Endothelial cell of umbilical vein (primary cell): ENCODE results near the gene AMTN. TPM values are rescaled to one million over a fixed set of nuclear protein-coding genes. Genes with fewer than 3 reads are reported as not detected.

Source experiments
- BruUV-seq: library from RNA; stranded (reverse); fragments of 400-500 nt; replicated peaks from 2 replicates; lab custom pipeline; 2021; lab: Mats Ljungman, UMichigan
- CTCF ChIA-PET: fragments of 300-600, 350-600 bp; sonication (Branson Sonifier 250); formaldehyde crosslinking; loops from one replicate; lab custom pipeline; 2021; ENCODE audit warnings: antibody characterized with exemption, inconsistent platforms; lab: Charles Lee
- POLR2A ChIA-PET: fragments of 300-600, 350-600 bp; sonication (Branson Sonifier 250); formaldehyde crosslinking; loops from one replicate; lab custom pipeline; 2021; ENCODE audit warnings: antibody characterized with exemption, inconsistent platforms; lab: Charles Lee
- DNase-seq: peaks from one replicate; pipeline ENCODE4 v3.0.0-alpha.2; 2011; ENCODE audit warnings: low read depth, low spot score
- FAIRE-seq: peaks from 2 replicates; lab custom pipeline; 2011; peaks lifted over from hg19 to GRCh38; lab: Jason Lieb, UNC
- H2AFZ ChIP-seq: 2 replicates; pipeline ENCODE4 v1.6.0; 2012; ENCODE audit warnings: low read depth, low read length, control low read depth, inconsistent platforms
- H3K27ac ChIP-seq: 2 replicates; pipeline ENCODE4 v1.5.1; 2011; ENCODE audit warnings: low read depth, mild to moderate bottlenecking, control low read depth, low read length, moderate library complexity; ENCODE audit not compliant: insufficient read depth
- H3K27me3 ChIP-seq, 2 experiments: 2 replicates each; pipeline versions ENCODE4 v1.6.0 to v1.6.1; 2011; ENCODE audit warnings: low read length in 2 of 2, mixed read lengths in 1 of 2; ENCODE audit not compliant: control insufficient read depth in 2 of 2, insufficient read depth in 2 of 2
- H3K36me3 ChIP-seq, 2 experiments: 2 replicates in 1 of 2; 3 replicates in 1 of 2; pipeline ENCODE4 v1.5.1; 2011; ENCODE audit warnings: low read length in 2 of 2, mild to moderate bottlenecking in 1 of 2, moderate library complexity in 1 of 2; ENCODE audit not compliant: control insufficient read depth in 2 of 2, insufficient read depth in 2 of 2; ENCODE audit errors: extremely low read depth in 1 of 2
- H3K4me1 ChIP-seq: 3 replicates; pipeline ENCODE4 v1.5.1; 2011; ENCODE audit warnings: mild to moderate bottlenecking, low read length; ENCODE audit not compliant: control insufficient read depth, insufficient read depth; ENCODE audit errors: extremely low read depth
- H3K4me2 ChIP-seq: 2 replicates; pipeline ENCODE4 v1.6.1; 2011; ENCODE audit warnings: low read length, control low read depth, mixed read lengths; ENCODE audit not compliant: insufficient read depth
- H3K4me3 ChIP-seq, 3 experiments: fragments of 200-600 bp in 1 of 3; sonication (generic), shearing (Covaris generic) in 1 of 3; replicated peaks in 1 of 3; 2 replicates each; pipeline ENCODE4 v1.5.1; 2011 to 2016; ENCODE audit warnings: control low read depth in 3 of 3, low read length in 3 of 3, mild to moderate bottlenecking in 2 of 3, inconsistent platforms in 1 of 3, low read depth in 1 of 3, moderate library complexity in 1 of 3; ENCODE audit not compliant: insufficient read depth in 1 of 3
- H3K79me2 ChIP-seq: 2 replicates; pipeline ENCODE4 v1.6.0; 2012; ENCODE audit warnings: low read length, inconsistent platforms; ENCODE audit not compliant: control insufficient read depth, insufficient read depth
- H3K9ac ChIP-seq: replicated peaks from 2 replicates; pipeline ENCODE3; 2011; ENCODE audit warnings: low read length, control low read depth; ENCODE audit not compliant: insufficient read depth; ENCODE audit errors: extremely low read depth
- H3K9me1 ChIP-seq: replicated peaks from 3 replicates; pipeline ENCODE4 v1.6.0; 2011; ENCODE audit warnings: mild to moderate bottlenecking, low read length; ENCODE audit not compliant: control insufficient read depth, insufficient read depth; ENCODE audit errors: extremely low read depth
- H3K9me3 ChIP-seq: replicated peaks from 2 replicates; pipeline ENCODE4 v1.5.1; 2012; ENCODE audit warnings: low read length, inconsistent platforms; ENCODE audit not compliant: control insufficient read depth, insufficient read depth
- H4K20me1 ChIP-seq: replicated peaks from 2 replicates; pipeline ENCODE3; 2011; ENCODE audit warnings: mild to moderate bottlenecking, low read length; ENCODE audit not compliant: control insufficient read depth, insufficient read depth; ENCODE audit errors: extremely low read depth
- FOS ChIP-seq: IDR thresholded peaks from 2 replicates; pipeline ENCODE4 v1.6.1; 2011; ENCODE audit warnings: mild to moderate bottlenecking, low read length, moderate library complexity, borderline replicate concordance; ENCODE audit not compliant: insufficient read depth
- MYC ChIP-seq: IDR thresholded peaks from one replicate; pipeline ENCODE4 v1.6.1; 2011; ENCODE audit warnings: mild to moderate bottlenecking, low read depth, low read length
- POLR2A ChIP-seq: IDR thresholded peaks from 2 replicates; pipeline ENCODE4 v1.6.1; 2012; ENCODE audit warnings: low read depth, mild to moderate bottlenecking, control low read depth, low read length
- POLR2AphosphoS5 ChIP-seq: IDR thresholded peaks from 2 replicates; pipeline ENCODE4 v1.6.1; 2012; ENCODE audit warnings: low read depth, mild to moderate bottlenecking, control low read depth, low read length, moderate library complexity; ENCODE audit not compliant: insufficient read depth
- dilution Hi-C: fragments of 300-500 bp; cut with MboI; formaldehyde crosslinking; loops from one replicate; pipeline ENCODE4 v1.15.0; 2019; ENCODE audit warnings: low sequenced_read_pairs; ENCODE audit not compliant: extremely low pct_ligation_motif_present
- intact Hi-C: fragments of 100-400 bp; cut with micrococcal nuclease; formaldehyde crosslinking; loops from one replicate; pipeline ENCODE4 v1.10.0; 2022
- polyA plus RNA-seq, 4 experiments: library from polyadenylated mRNA; depleted of rRNA in 3 of 4; stranded (reverse) in 3 of 4; unstranded in 1 of 4; fragments of >200 nt; gene quantifications; 2 replicates each; pipeline versions ENCODE4 v1.2.1 to v1.2.3, GENCODE V29; 2011 to 2012; ENCODE audit warnings: missing spikeins in 1 of 4
- total RNA-seq: library from RNA; stranded (reverse); gene quantifications from 2 replicates; pipeline ENCODE4 v1.2.3, GENCODE V29; 2021
- TF ChIP-seq, protein P1 (sequence below): IDR thresholded peaks from 2 replicates; pipeline ENCODE4 v1.6.1; 2011; ENCODE audit not compliant: insufficient read depth, insufficient read length

Gene AMTN
- total and polyA plus RNA-seq, 2 donors (not counting 3 experiments of a cell fraction or from before 2014, with no cell fraction given) = 0.95 TPM; not detected in 1

DNA sequence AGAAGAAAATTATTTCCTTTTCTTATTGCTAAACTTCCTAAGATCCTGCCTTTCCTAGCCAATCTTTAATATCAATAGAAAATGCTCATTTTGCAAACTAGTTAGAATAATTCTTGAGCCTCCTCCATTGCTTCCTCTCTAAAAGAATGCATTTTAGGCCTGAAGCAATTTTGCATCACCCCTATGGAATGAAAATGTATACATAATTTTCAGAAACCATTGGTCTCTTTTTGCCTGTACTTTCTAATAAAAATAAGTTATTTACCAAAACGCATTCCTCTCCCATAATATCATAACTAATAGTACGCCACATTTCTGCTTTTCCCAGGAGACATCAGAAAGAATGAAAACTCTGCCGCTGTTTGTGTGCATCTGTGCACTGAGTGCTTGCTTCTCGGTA is 44.7 kb upstream of the AMTN start:
- dilution Hi-C loops (no loop called here), intact Hi-C loops (no loop called here)
- H3K4me2 ChIP-seq = no peak overlapping the region
- no peaks in the 10 kb centered on the region for H4K20me1 ChIP-seq
- H3K9ac ChIP-seq = no peak overlapping the region
- H3K4me3 ChIP-seq = no peak overlapping the region
- no peak for FAIRE-seq
- no peak overlapping the region for H3K27ac ChIP-seq
- ChIA-PET POLR2A (no interaction called here), CTCF (no interaction called here)
- DNase-seq = no peak
- no peak overlapping the region for H2AFZ ChIP-seq
- no peaks in the 10 kb centered on the region for H3K27me3 ChIP-seq
- H3K4me1 ChIP-seq = no peaks in the 10 kb centered on the region
- no peaks in the 10 kb centered on the region for H3K79me2 ChIP-seq
- no peaks in the 10 kb centered on the region for H3K9me3 ChIP-seq
- no peaks in the 10 kb centered on the region for H3K9me1 ChIP-seq
- no TSS peak for BruUV-seq
- no peaks in the 10 kb centered on the region for H3K36me3 ChIP-seq
- TF ChIP-seq POLR2A (no peak), POLR2AphosphoS5 (no peak), MYC (no peak)
- TF ChIP-seq, protein P1, sequence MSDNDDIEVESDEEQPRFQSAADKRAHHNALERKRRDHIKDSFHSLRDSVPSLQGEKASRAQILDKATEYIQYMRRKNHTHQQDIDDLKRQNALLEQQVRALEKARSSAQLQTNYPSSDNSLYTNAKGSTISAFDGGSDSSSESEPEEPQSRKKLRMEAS = no peak

DNA sequence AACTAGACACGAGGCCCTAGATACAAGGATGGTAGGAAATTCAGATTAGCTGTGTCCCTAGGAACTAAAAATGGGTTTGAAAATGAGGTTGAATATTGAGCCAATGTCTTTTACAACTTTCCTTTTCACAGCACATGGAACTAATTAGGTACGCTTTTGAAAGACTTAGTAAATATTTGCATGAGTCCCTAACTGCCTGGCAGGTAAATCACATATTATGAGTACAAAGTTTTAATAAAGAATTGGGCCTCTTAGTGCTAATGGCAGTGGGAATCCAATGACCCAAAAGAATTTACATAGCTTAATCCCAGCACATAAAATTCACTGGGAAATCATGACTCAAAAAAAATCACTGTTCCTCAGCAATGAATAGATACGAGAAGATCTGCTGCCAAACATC is 29.6 kb upstream of the AMTN start:
- dilution Hi-C loops = no loop called here

More for the DNA sequence above, 29.6 kb upstream of the AMTN start:
- TF ChIP-seq FOS = no peak
- H3K79me2 ChIP-seq = no peaks in the 10 kb centered on the region
- no peaks in the 10 kb centered on the region for H3K27me3 ChIP-seq
- BruUV-seq = no TSS peak
- H3K4me2 ChIP-seq = no peak overlapping the region
- no peaks in the 10 kb centered on the region for H3K9me3 ChIP-seq
- no peak for FAIRE-seq
- H2AFZ ChIP-seq = no peak overlapping the region
- H3K9me1 ChIP-seq = no peaks in the 10 kb centered on the region
- CTCF ChIA-PET = no interaction called here
- H3K27ac ChIP-seq = no peak overlapping the region
- intact Hi-C loops = no loop called here
- POLR2A ChIA-PET = no interaction called here
- no peaks in the 10 kb centered on the region for H3K4me1 ChIP-seq
- no peak for DNase-seq
- H3K36me3 ChIP-seq = no peaks in the 10 kb centered on the region
- H4K20me1 ChIP-seq = no peaks in the 10 kb centered on the region
- H3K4me3 ChIP-seq = no peak overlapping the region
- H3K9ac ChIP-seq = no peak overlapping the region
